ENCODE data around the gene AKR1A1.

AKR1A1 gene

DNA sequence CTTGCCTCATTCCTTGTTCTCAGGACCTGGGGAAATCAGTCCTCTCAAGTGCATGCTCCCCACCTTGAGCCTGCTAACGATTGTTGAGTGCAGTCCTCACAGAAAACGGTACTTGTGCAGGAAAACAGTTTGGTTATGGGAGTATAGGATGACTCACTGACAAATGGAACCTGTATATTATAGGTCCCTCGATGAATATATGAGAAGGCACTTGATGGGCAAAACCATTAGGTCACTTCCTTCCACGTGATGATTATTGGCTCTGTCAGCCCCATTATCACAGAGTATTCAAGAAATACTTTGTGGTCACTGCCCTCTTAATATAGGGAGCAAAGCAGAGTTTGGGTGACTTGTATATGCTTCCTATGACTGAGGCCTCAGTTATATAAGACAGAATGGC is 67.0 kb downstream of the AKR1A1 start:
- no peak for DNase-seq (ENCODE audit: low read depth)

- DNase-seq (ENCODE audit: low read depth) = no peak
These were observed 68.7 kb downstream of the AKR1A1 start for GRCh38 chr1:45619149-45619921.

All from T follicular helper cell (primary cell).